Liver (tissue), 9 donors: ENCODE data around the gene PDLIM7. TPM values are rescaled to one million over a fixed set of nuclear protein-coding genes. Genes with fewer than 3 reads are reported as not detected.

Experiments used
- DNase-seq: peaks from one replicate; pipeline ENCODE4 v3.0.0-alpha.2; 2017; ENCODE audit warnings: low spot score
- H3K27ac ChIP-seq, 2 donors: one replicate each; pipeline ENCODE4 v1.7.0; 2013; ENCODE audit warnings: inconsistent platforms in 2 of 2, low read length in 2 of 2, control low read depth in 1 of 2, low read depth in 1 of 2, mild to moderate bottlenecking in 1 of 2
- H3K27me3 ChIP-seq, 4 donors: one replicate each; pipeline versions ENCODE4 v1.6.1 to v1.7.0; 2013; ENCODE audit warnings: low read length in 3 of 4, inconsistent platforms in 1 of 4, mild to moderate bottlenecking in 1 of 4, moderate library complexity in 1 of 4; ENCODE audit not compliant: control insufficient read depth in 4 of 4, insufficient read depth in 4 of 4
- H3K36me3 ChIP-seq, 4 donors: one replicate each; pipeline versions ENCODE4 v1.6.1 to v1.7.0; 2013; ENCODE audit warnings: low read length in 3 of 4, mild to moderate bottlenecking in 3 of 4, low read depth in 1 of 4, moderate library complexity in 1 of 4; ENCODE audit not compliant: control insufficient read depth in 4 of 4, insufficient read depth in 3 of 4
- H3K4me1 ChIP-seq, 4 donors: one replicate each; pipeline versions ENCODE4 v1.6.1 to v1.7.0; 2013; ENCODE audit warnings: low read length in 3 of 4, mild to moderate bottlenecking in 3 of 4, moderate library complexity in 1 of 4; ENCODE audit not compliant: control insufficient read depth in 4 of 4, insufficient read depth in 4 of 4
- H3K4me3 ChIP-seq, 3 donors: one replicate each; pipeline versions ENCODE4 v1.6.1 to v1.7.0; 2013; ENCODE audit warnings: low read length in 3 of 3, control low read depth in 1 of 3, low read depth in 1 of 3, mild to moderate bottlenecking in 1 of 3
- H3K9ac ChIP-seq, 2 donors: one replicate each; pipeline ENCODE4 v1.7.0; 2013; ENCODE audit warnings: low read length in 2 of 2, mild to moderate bottlenecking in 2 of 2, moderate library complexity in 2 of 2, control low read depth in 1 of 2, low read depth in 1 of 2
- H3K9me3 ChIP-seq, 4 donors: one replicate each; pipeline versions ENCODE4 v1.6.1 to v1.7.0; 2013; ENCODE audit warnings: low read length in 3 of 4; ENCODE audit not compliant: control insufficient read depth in 4 of 4
- EGR1 ChIP-seq, 2 donors: IDR thresholded peaks; 2 replicates each; pipeline ENCODE4 v1.6.1; 2016 to 2018; ENCODE audit warnings: antibody characterized with exemption in 2 of 2, low read depth in 2 of 2
- FOXA2 ChIP-seq: IDR thresholded peaks from 2 replicates; pipeline ENCODE4 v1.6.1; 2016; ENCODE audit warnings: antibody characterized with exemption
- GABPA ChIP-seq, 2 donors: IDR thresholded peaks in 1 of 2; conservative IDR thresholded peaks in 1 of 2; 2 replicates each; pipeline ENCODE4 v1.6.1; 2016; ENCODE audit warnings: antibody characterized with exemption in 2 of 2, mild to moderate bottlenecking in 1 of 2, moderate library complexity in 1 of 2
- HNF4A ChIP-seq, 2 donors: conservative IDR thresholded peaks; 2 replicates each; pipeline ENCODE4 v1.6.1; 2016; ENCODE audit warnings: antibody characterized with exemption in 2 of 2, mild to moderate bottlenecking in 2 of 2
- HNF4G ChIP-seq: IDR thresholded peaks from 2 replicates; pipeline ENCODE4 v1.6.1; 2016; ENCODE audit warnings: antibody characterized with exemption
- NR2F2 ChIP-seq: IDR thresholded peaks from 2 replicates; pipeline ENCODE4 v1.6.1; 2016; ENCODE audit warnings: antibody characterized with exemption
- RAD21 ChIP-seq, 2 donors: IDR thresholded peaks; 2 replicates each; pipeline ENCODE4 v1.6.1; 2016; ENCODE audit warnings: antibody characterized with exemption in 2 of 2, mild to moderate bottlenecking in 2 of 2
- RXRA ChIP-seq, 2 donors: IDR thresholded peaks; 2 replicates each; pipeline ENCODE4 v1.6.1; 2017 to 2018; ENCODE audit warnings: antibody characterized with exemption in 2 of 2, mild to moderate bottlenecking in 1 of 2
- SP1 ChIP-seq: IDR thresholded peaks from 2 replicates; pipeline ENCODE4 v1.6.1; 2018; ENCODE audit warnings: antibody characterized with exemption, mild to moderate bottlenecking
- TAF1 ChIP-seq: conservative IDR thresholded peaks from 2 replicates; pipeline ENCODE4 v1.6.1; 2016; ENCODE audit warnings: antibody characterized with exemption, mild to moderate bottlenecking
- YY1 ChIP-seq: IDR thresholded peaks from 2 replicates; pipeline ENCODE4 v1.6.1; 2016; ENCODE audit warnings: antibody characterized with exemption, mild to moderate bottlenecking
- WGBS: extraction: QIAGEN DNeasy Blood & Tissue Kit; methylation state at CpG from one replicate; pipeline ENCODE4 v1.1.7; 2013; 5-methylcytosine and 5-hydroxymethylcytosine counted together
- polyA plus RNA-seq, 2 donors: library from polyadenylated mRNA; stranded (reverse) in 1 of 2; unstranded in 1 of 2; fragments of 200-250 nt in 1 of 2; fragments of >200 nt in 1 of 2; fragmentation: Nextera tagmentation in 1 of 2; extraction: Ambion mirVana in 1 of 2; gene quantifications; one replicate each; pipeline versions ENCODE4 v1.2.1 to v1.2.3, GENCODE V29; 2013 to 2015
- total RNA-seq, 2 donors: library from RNA; depleted of rRNA; stranded (reverse); fragments of >200 nt; gene quantifications; one replicate each; pipeline ENCODE4 v1.2.3, GENCODE V29; 2014
- TF ChIP-seq, protein P1 (sequence below): IDR thresholded peaks from 2 replicates; pipeline ENCODE4 v1.6.1; 2016; ENCODE audit warnings: antibody characterized with exemption
- TF ChIP-seq, protein P2 (sequence below): IDR thresholded peaks from 2 replicates; pipeline ENCODE4 v1.6.1; 2016; ENCODE audit warnings: antibody characterized with exemption, mild to moderate bottlenecking
- TF ChIP-seq, protein P3 (sequence below): IDR thresholded peaks from 2 replicates; pipeline ENCODE4 v1.6.1; 2016; ENCODE audit warnings: antibody characterized with exemption
- TF ChIP-seq, protein P4 (sequence below): IDR thresholded peaks from 2 replicates; pipeline ENCODE4 v1.6.1; 2016; ENCODE audit warnings: antibody characterized with exemption
- donor health status: healthy.
- donor health status: healthy.
- donor health status: healthy.
- donor health status: healthy.
- donor health status: healthy.

The PDLIM7 gene
- total and polyA plus RNA-seq, 4 donors = 5.5 to 36.0 (median 8.5) TPM

DNA sequence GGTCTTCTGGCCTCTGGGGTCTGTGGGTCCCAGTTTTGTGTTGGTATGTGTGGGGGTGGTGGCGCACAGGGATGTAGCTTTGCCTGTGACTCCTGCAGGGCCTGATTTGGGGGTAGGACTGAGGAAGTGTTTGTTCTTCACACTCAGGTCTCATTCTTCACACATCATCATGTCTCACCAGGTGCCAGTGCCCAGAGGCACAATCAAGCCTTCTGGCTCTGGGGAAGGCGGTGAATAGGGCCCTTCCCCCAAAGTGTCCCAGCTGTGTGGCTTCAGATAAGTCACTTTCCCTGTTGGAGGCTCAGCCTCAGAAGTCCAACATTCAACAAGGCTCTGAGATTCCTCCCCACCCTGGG, 29.1 kb downstream of the PDLIM7 start:
- Histone ChIP-seq H3K4me1 (peaks cover 0 to 6% (median 3%) of the 10 kb centered on the region in 4 donors), H3K27me3 (no peaks in the 10 kb centered on the region), H3K27ac (no peak overlapping the region), H3K36me3 (no peaks in the 10 kb centered on the region), H3K9ac (no peak overlapping the region), H3K4me3 (no peak overlapping the region), H3K9me3 (no peaks in the 10 kb centered on the region)
- 97% methylated on average over 2 of the region's 2 CpGs for WGBS
- DNase-seq = no peak
- no peak for TF ChIP-seq HNF4A (conservative IDR thresholded peaks at IDR 0.05)
- TF ChIP-seq RAD21 (IDR thresholded peaks at IDR 0.05) = no peak
- TF ChIP-seq, protein P1, sequence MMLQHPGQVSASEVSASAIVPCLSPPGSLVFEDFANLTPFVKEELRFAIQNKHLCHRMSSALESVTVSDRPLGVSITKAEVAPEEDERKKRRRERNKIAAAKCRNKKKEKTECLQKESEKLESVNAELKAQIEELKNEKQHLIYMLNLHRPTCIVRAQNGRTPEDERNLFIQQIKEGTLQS = no peak
- TF ChIP-seq, protein P2, sequence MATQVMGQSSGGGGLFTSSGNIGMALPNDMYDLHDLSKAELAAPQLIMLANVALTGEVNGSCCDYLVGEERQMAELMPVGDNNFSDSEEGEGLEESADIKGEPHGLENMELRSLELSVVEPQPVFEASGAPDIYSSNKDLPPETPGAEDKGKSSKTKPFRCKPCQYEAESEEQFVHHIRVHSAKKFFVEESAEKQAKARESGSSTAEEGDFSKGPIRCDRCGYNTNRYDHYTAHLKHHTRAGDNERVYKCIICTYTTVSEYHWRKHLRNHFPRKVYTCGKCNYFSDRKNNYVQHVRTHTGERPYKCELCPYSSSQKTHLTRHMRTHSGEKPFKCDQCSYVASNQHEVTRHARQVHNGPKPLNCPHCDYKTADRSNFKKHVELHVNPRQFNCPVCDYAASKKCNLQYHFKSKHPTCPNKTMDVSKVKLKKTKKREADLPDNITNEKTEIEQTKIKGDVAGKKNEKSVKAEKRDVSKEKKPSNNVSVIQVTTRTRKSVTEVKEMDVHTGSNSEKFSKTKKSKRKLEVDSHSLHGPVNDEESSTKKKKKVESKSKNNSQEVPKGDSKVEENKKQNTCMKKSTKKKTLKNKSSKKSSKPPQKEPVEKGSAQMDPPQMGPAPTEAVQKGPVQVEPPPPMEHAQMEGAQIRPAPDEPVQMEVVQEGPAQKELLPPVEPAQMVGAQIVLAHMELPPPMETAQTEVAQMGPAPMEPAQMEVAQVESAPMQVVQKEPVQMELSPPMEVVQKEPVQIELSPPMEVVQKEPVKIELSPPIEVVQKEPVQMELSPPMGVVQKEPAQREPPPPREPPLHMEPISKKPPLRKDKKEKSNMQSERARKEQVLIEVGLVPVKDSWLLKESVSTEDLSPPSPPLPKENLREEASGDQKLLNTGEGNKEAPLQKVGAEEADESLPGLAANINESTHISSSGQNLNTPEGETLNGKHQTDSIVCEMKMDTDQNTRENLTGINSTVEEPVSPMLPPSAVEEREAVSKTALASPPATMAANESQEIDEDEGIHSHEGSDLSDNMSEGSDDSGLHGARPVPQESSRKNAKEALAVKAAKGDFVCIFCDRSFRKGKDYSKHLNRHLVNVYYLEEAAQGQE = no peak
- TF ChIP-seq EGR1 (IDR thresholded peaks at IDR 0.05; ENCODE audit: low read depth in 2 of 2) = no peak
- TF ChIP-seq, protein P3, sequence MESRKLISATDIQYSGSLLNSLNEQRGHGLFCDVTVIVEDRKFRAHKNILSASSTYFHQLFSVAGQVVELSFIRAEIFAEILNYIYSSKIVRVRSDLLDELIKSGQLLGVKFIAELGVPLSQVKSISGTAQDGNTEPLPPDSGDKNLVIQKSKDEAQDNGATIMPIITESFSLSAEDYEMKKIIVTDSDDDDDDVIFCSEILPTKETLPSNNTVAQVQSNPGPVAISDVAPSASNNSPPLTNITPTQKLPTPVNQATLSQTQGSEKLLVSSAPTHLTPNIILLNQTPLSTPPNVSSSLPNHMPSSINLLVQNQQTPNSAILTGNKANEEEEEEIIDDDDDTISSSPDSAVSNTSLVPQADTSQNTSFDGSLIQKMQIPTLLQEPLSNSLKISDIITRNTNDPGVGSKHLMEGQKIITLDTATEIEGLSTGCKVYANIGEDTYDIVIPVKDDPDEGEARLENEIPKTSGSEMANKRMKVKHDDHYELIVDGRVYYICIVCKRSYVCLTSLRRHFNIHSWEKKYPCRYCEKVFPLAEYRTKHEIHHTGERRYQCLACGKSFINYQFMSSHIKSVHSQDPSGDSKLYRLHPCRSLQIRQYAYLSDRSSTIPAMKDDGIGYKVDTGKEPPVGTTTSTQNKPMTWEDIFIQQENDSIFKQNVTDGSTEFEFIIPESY = no peak
- TF ChIP-seq GABPA (IDR thresholded peaks at IDR 0.05 in 1 of 2, conservative IDR thresholded peaks at IDR 0.05 in 1 of 2) = no peak
- TF ChIP-seq, protein P4, sequence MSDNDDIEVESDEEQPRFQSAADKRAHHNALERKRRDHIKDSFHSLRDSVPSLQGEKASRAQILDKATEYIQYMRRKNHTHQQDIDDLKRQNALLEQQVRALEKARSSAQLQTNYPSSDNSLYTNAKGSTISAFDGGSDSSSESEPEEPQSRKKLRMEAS = no peak
- TF ChIP-seq YY1 = no peak
- TF ChIP-seq NR2F2 = no peak
- TF ChIP-seq SP1 = no peak

DNA sequence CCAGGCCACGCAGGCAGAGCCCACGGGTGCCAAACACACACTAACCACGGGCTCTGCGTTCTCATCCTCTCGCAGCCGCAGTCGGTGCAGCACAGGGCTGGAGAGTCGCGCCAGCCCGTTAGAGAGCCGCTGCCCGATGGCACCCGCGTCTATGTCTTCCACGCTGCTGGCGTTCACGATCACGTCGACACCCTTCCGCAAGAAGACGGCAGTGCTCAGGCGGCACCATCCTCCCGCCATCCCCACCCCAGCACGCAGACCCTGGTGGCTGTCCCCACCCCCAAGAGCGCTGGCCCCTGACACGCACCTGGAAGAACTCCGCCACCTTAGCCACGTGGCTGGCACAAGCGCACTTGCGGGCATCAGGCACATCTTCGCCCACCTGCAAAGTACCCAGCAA, 30.0 kb downstream of the PDLIM7 start:
- WGBS = 93% methylated on average over 31 of the region's 31 CpGs
- Histone ChIP-seq H3K9ac (no peak overlapping the region), H3K4me1 (no peaks in the 10 kb centered on the region), H3K9me3 (no peaks in the 10 kb centered on the region), H3K27ac (no peak overlapping the region), H3K36me3 (no peaks in the 10 kb centered on the region), H3K4me3 (no peak overlapping the region), H3K27me3 (no peaks in the 10 kb centered on the region)
- TF ChIP-seq EGR1 (IDR thresholded peaks at IDR 0.05; ENCODE audit: low read depth in 2 of 2) = no peak
- TF ChIP-seq, protein P3 = no peak
- no peak for TF ChIP-seq SP1
- TF ChIP-seq, protein P1 = no peak
- TF ChIP-seq HNF4G = no peak
- no peak for TF ChIP-seq YY1
- no peak for TF ChIP-seq RXRA (IDR thresholded peaks at IDR 0.05)
- no peak for TF ChIP-seq TAF1
- no peak for TF ChIP-seq GABPA (IDR thresholded peaks at IDR 0.05 in 1 of 2, conservative IDR thresholded peaks at IDR 0.05 in 1 of 2)
- TF ChIP-seq, protein P4 = no peak
- TF ChIP-seq FOXA2 = no peak
- no peak for DNase-seq
